Thyroid gland (tissue), 4 donors: Measurements from ENCODE around the gene GPRIN3. TPM values are rescaled to one million over a fixed set of nuclear protein-coding genes. Genes with fewer than 3 reads are reported as not detected.

ENCODE experiments used
- DNase-seq, 2 donors: peaks; one replicate each; pipeline ENCODE4 v3.0.0-alpha.2; 2019
- H3K27ac ChIP-seq, 3 donors: fragments of 200-600 bp; sonication (generic); 1 replicate in 2 of 3; 2 replicates in 1 of 3; pipeline ENCODE4 v1.5.1; 2016 to 2019; ENCODE audit warnings: mild to moderate bottlenecking in 1 of 3, moderate library complexity in 1 of 3
- H3K27me3 ChIP-seq: fragments of 200-600 bp; sonication (generic); one replicate; pipeline ENCODE4 v1.5.1; 2019
- H3K36me3 ChIP-seq, 2 donors: fragments of 200-600 bp; sonication (generic); one replicate each; pipeline ENCODE4 v1.5.1; 2016 to 2019
- H3K4me1 ChIP-seq, 2 donors: fragments of 200-600 bp; sonication (generic); one replicate each; pipeline ENCODE4 v1.5.1; 2017 to 2019
- H3K4me3 ChIP-seq, 3 donors: fragments of 200-600 bp; sonication (generic); replicated peaks in 1 of 3; 1 replicate in 2 of 3; 2 replicates in 1 of 3; pipeline ENCODE4 v1.5.1; 2016; ENCODE audit warnings: mild to moderate bottlenecking in 1 of 3
- H3K9me3 ChIP-seq: fragments of 200-600 bp; sonication (generic); one replicate; pipeline ENCODE4 v1.5.1; 2017
- CTCF ChIP-seq, 6 experiments: fragments of 200-600 bp in 3 of 6; fragments of 450-650 bp in 3 of 6; sonication (generic) in 3 of 6; IDR thresholded peaks; one replicate each; pipeline ENCODE4 v1.5.1; 2016 to 2019; ENCODE audit warnings: antibody characterized with exemption in 6 of 6, mild to moderate bottlenecking in 2 of 6, inconsistent platforms in 1 of 6, moderate library complexity in 1 of 6
- POLR2A ChIP-seq, 2 donors: fragments of 450-650 bp; IDR thresholded peaks; one replicate each; pipeline ENCODE4 v1.6.1; 2017; ENCODE audit warnings: antibody characterized with exemption in 2 of 2, mild to moderate bottlenecking in 2 of 2, moderate library complexity in 1 of 2
- WGBS, 2 donors: methylation state at CpG; one replicate each; pipeline ENCODE4 v1.1.5; 2017; 5-methylcytosine and 5-hydroxymethylcytosine counted together
- intact Hi-C: fragments of 100-400 bp; cut with DNase I; formaldehyde crosslinking; loops from one replicate; pipeline ENCODE4 v1.15.1; 2023
- total RNA-seq, 4 donors: library from RNA; depleted of rRNA; stranded (reverse); fragments of >200 nt; gene quantifications; one replicate each; pipeline ENCODE4 v1.2.3, GENCODE V29; 2016

The GPRIN3 gene
- total RNA-seq, 4 donors from 2014 or later: 1.2 to 7.5 (median 4.0) TPM

GRCh38 chr4:89267846-89268245 is 39.8 kb downstream of the GPRIN3 start:
- H3K4me3 ChIP-seq: no peak overlapping the region
- WGBS, 2 donors: 98 to 100% methylated on average over 3 of the region's 3 CpGs
- no peaks in the 10 kb centered on the region for H3K27me3 ChIP-seq
- no peak for DNase-seq
- no peak overlapping the region for H3K27ac ChIP-seq
- H3K4me1 ChIP-seq: no peaks in the 10 kb centered on the region
- no peaks in the 10 kb centered on the region for H3K9me3 ChIP-seq
- H3K36me3 ChIP-seq: no peaks in the 10 kb centered on the region
- no peak for TF ChIP-seq POLR2A (IDR thresholded peaks at IDR 0.05)
- no peak for TF ChIP-seq CTCF (IDR thresholded peaks at IDR 0.05)
- intact Hi-C loops: no loop called here

DNA sequence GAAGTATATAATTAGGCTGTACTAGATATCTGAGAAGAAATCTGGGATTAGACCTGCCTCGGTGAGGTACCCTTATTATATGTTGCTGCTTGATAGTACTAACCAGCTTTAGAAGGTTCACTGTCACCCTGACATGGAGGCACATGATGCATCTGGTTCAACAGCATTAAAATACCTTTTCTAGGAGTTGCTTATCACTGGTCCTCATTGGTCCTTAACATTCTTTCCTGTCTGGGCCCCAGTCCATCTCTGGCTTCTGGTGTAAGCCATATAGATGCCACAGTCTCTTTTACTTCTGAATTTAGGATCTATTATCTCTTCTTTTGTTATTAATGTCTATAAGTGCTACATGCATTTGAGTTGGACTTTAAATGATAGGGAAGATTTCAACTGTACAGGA is 40.2 kb downstream of the GPRIN3 start:
- intact Hi-C loops: no loop called here
- 84 to 88% methylated on average over 1 of the region's 1 CpG for WGBS, 2 donors
- DNase-seq: no peak
- Histone ChIP-seq H3K27me3 (no peaks in the 10 kb centered on the region), H3K4me3 (no peak overlapping the region), H3K36me3 (no peaks in the 10 kb centered on the region), H3K4me1 (no peaks in the 10 kb centered on the region), H3K9me3 (no peaks in the 10 kb centered on the region), H3K27ac (no peak overlapping the region)
- TF ChIP-seq CTCF (IDR thresholded peaks at IDR 0.05) (no peak), POLR2A (IDR thresholded peaks at IDR 0.05) (no peak)

- 59 to 85% methylated on average over 1 of the region's 1 CpG for WGBS, 2 donors
- intact Hi-C loops: no loop called here
Measured at GRCh38 chr4:89266128-89266527, 41.5 kb downstream of the GPRIN3 start.

GRCh38 chr4:89263265-89263664 is 44.3 kb downstream of the GPRIN3 start:
- no peak for DNase-seq
- no peak for TF ChIP-seq CTCF (IDR thresholded peaks at IDR 0.05)
- no peak for TF ChIP-seq POLR2A (IDR thresholded peaks at IDR 0.05)
- H3K4me3 ChIP-seq: no peak overlapping the region
- H3K27me3 ChIP-seq: no peaks in the 10 kb centered on the region
- peaks cover 0 to 4% of the 10 kb centered on the region in 2 donors for H3K4me1 ChIP-seq
- H3K36me3 ChIP-seq: no peaks in the 10 kb centered on the region
- no peaks in the 10 kb centered on the region for H3K9me3 ChIP-seq
- WGBS, 2 donors: 95 to 96% methylated on average over 3 of the region's 3 CpGs
- intact Hi-C loops: no loop called here
- no peak overlapping the region for H3K27ac ChIP-seq

More at GRCh38 chr4:89266128-89266527, 41.5 kb downstream of the GPRIN3 start:
- H3K36me3 ChIP-seq: no peaks in the 10 kb centered on the region
- no peak for TF ChIP-seq POLR2A (IDR thresholded peaks at IDR 0.05)
- TF ChIP-seq CTCF (IDR thresholded peaks at IDR 0.05): no peak
- no peaks in the 10 kb centered on the region for H3K9me3 ChIP-seq
- no peaks in the 10 kb centered on the region for H3K27me3 ChIP-seq
- no peaks in the 10 kb centered on the region for H3K4me1 ChIP-seq
- H3K27ac ChIP-seq: no peak overlapping the region
- DNase-seq: no peak
- H3K4me3 ChIP-seq: no peak overlapping the region

GRCh38 chr4:89259301-89260028 is 48.1 kb downstream of the GPRIN3 start:
- Histone ChIP-seq H3K27me3 (no peaks in the 10 kb centered on the region), H3K36me3 (no peaks in the 10 kb centered on the region), H3K4me3 (no peak overlapping the region), H3K27ac (no peak overlapping the region), H3K4me1 (peaks cover 0 to 4% of the 10 kb centered on the region in 2 donors), H3K9me3 (no peaks in the 10 kb centered on the region)
- no peak for DNase-seq
- intact Hi-C loops: loop anchor here (10.0 kb wide), 1 partner anchor 175 kb away; no protein-coding TSS in a partner anchor
- 91 to 94% methylated on average over 4 of the region's 4 CpGs for WGBS, 2 donors
- no peak for TF ChIP-seq CTCF (IDR thresholded peaks at IDR 0.05)
- TF ChIP-seq POLR2A (IDR thresholded peaks at IDR 0.05): no peak
